Measurements from ENCODE around the gene TEX53.

Gene TEX53

GRCh38 chr9:114681594-114682332, 24.2 kb upstream of the TEX53 start, which contains the start of gene TEX48:
Gene TEX48, minus strand, starts transcription at chr9:114682192. Its CDS starts 10,469 bp downstream, at chr9:114671723.
- H3K4me3 ChIP-seq (ENCODE audit: low read length): 0 out of 2 replicates have a peak within 1 kb of the TSS, but pooled peaks have one; percentile 16
- H3K9me2 ChIP-seq (replicated peaks; ENCODE audit: insufficient read depth, low read length): no peaks in the 10 kb centered on the region
- peak within 1 kb of the TSS; percentile 48 for H3K4me2 ChIP-seq (ENCODE audit: low read depth, low read length)
- H3F3A ChIP-seq (ENCODE audit: insufficient read depth, low read length): 0 out of 2 replicates have a peak, but pooled peaks cover 5% of the 10 kb centered on the region
- no peaks in the 10 kb centered on the region for H3K79me2 ChIP-seq (ENCODE audit: low read length)
- H3K9me3 ChIP-seq (replicated peaks; ENCODE audit: insufficient read depth, low read length): no peaks in the 10 kb centered on the region
- peak; percentile 78 for DNase-seq
- no peak within 1 kb of the TSS for H3K9ac ChIP-seq (ENCODE audit: low read length)
- no peak within 1 kb of the TSS for H3K27ac ChIP-seq (ENCODE audit: low read length)
- H4K20me1 ChIP-seq (ENCODE audit: insufficient read depth, low read length): no peaks in the 10 kb centered on the region
- H3K4me1 ChIP-seq (ENCODE audit: low read length): peaks cover 5% of the 10 kb centered on the region
- H2AFZ ChIP-seq (ENCODE audit: low read length): 0 out of 2 replicates have a peak within 1 kb of the TSS, but pooled peaks have one; percentile 43
- TF ChIP-seq EZH2phosphoT487 (IDR thresholded peaks at IDR 0.05; ENCODE audit: low read length) (no peak), EZH2 (optimal IDR thresholded peaks at IDR 0.05; ENCODE audit: low read depth, low read length) (no peak)
- TF ChIP-seq, protein P1, sequence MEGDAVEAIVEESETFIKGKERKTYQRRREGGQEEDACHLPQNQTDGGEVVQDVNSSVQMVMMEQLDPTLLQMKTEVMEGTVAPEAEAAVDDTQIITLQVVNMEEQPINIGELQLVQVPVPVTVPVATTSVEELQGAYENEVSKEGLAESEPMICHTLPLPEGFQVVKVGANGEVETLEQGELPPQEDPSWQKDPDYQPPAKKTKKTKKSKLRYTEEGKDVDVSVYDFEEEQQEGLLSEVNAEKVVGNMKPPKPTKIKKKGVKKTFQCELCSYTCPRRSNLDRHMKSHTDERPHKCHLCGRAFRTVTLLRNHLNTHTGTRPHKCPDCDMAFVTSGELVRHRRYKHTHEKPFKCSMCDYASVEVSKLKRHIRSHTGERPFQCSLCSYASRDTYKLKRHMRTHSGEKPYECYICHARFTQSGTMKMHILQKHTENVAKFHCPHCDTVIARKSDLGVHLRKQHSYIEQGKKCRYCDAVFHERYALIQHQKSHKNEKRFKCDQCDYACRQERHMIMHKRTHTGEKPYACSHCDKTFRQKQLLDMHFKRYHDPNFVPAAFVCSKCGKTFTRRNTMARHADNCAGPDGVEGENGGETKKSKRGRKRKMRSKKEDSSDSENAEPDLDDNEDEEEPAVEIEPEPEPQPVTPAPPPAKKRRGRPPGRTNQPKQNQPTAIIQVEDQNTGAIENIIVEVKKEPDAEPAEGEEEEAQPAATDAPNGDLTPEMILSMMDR (IDR thresholded peaks at IDR 0.05; ENCODE audit: low read length): peak; percentile 78
- no peaks in the 10 kb centered on the region for H3K36me3 ChIP-seq (replicated peaks; ENCODE audit: insufficient read depth, low read length)
- no peaks in the 10 kb centered on the region for H3K27me3 ChIP-seq (replicated peaks; ENCODE audit: insufficient read depth, low read length)

DNA sequence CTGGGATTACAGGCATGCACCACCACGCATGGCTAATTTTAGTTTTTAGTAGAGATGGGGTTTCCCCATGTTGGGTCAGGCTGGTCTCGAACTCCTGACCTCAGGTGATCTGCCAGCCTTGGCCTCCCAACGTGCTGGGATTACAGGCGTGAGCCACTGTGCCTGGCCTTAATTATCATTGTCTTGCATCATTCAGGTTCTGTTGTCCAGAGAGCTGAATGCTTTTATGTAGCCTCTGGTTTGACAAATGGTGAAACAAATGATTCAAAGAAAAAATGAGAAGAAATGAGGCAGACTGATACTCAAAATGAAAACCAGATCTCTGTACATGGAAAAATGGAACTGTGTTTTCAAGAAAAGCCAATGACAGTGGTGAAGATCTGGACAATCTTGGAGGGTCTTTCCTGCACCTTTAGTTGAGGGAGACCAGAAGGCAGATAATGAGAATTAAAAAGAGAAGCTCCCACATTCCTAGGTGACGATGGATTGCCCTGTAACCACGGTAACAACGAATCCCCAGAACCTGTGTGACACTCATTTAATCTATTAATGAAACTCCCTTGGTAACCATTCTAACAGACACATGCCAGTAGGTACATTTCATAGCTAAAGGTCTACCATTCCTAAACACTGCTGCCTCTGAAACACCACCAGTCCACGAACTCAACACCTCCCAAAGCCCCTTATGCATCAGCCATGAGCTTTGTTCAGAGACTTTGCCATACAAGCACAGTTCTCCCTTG, 22.8 kb upstream of the TEX53 start:
- Histone ChIP-seq H4K20me1 (ENCODE audit: insufficient read depth, low read length) (no peaks in the 10 kb centered on the region), H3K9me2 (replicated peaks; ENCODE audit: insufficient read depth, low read length) (no peaks in the 10 kb centered on the region), H3K36me3 (replicated peaks; ENCODE audit: insufficient read depth, low read length) (no peaks in the 10 kb centered on the region), H3K4me1 (ENCODE audit: low read length) (peaks cover 5% of the 10 kb centered on the region), H3K9ac (ENCODE audit: low read length) (no peak overlapping the region), H3K4me3 (ENCODE audit: low read length) (no peak overlapping the region), H3K79me2 (ENCODE audit: low read length) (no peaks in the 10 kb centered on the region), H3F3A (ENCODE audit: insufficient read depth, low read length) (0 out of 2 replicates have a peak, but pooled peaks cover 5% of the 10 kb centered on the region), H3K9me3 (replicated peaks; ENCODE audit: insufficient read depth, low read length) (no peaks in the 10 kb centered on the region), H3K4me2 (ENCODE audit: low read depth, low read length) (no peak overlapping the region), H2AFZ (ENCODE audit: low read length) (no peak overlapping the region), H3K27ac (ENCODE audit: low read length) (no peak overlapping the region), H3K27me3 (replicated peaks; ENCODE audit: insufficient read depth, low read length) (no peaks in the 10 kb centered on the region)
- TF ChIP-seq EZH2 (optimal IDR thresholded peaks at IDR 0.05; ENCODE audit: low read depth, low read length): no peak
- DNase-seq: no peak

DNA sequence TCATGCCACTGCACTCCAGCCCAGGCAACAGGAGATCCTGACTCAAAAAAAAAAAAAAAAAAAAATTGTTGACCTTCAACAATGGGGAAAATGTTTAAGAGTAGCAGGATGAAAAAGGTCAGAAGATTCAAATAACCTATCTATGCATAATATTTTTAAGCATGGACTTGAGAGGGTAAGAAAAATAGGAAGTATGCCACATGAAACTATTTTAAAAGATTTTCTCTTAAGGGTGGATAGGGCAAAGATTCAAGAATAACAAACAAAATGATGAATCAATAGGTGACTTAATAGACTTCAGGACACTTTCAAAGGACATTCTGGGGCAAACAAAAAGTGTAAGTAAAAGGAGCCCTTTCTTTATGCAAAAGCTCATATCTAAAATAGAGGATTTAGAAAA, 21.2 kb upstream of the TEX53 start:
- Histone ChIP-seq H4K20me1 (ENCODE audit: insufficient read depth, low read length) (no peaks in the 10 kb centered on the region), H3K27me3 (replicated peaks; ENCODE audit: insufficient read depth, low read length) (no peaks in the 10 kb centered on the region), H3K9ac (ENCODE audit: low read length) (no peak overlapping the region), H2AFZ (ENCODE audit: low read length) (no peak overlapping the region), H3K36me3 (replicated peaks; ENCODE audit: insufficient read depth, low read length) (no peaks in the 10 kb centered on the region), H3F3A (ENCODE audit: insufficient read depth, low read length) (0 out of 2 replicates have a peak, but pooled peaks cover 5% of the 10 kb centered on the region), H3K79me2 (ENCODE audit: low read length) (no peaks in the 10 kb centered on the region), H3K4me2 (ENCODE audit: low read depth, low read length) (no peak overlapping the region), H3K27ac (ENCODE audit: low read length) (no peak overlapping the region), H3K4me3 (ENCODE audit: low read length) (no peak overlapping the region), H3K9me2 (replicated peaks; ENCODE audit: insufficient read depth, low read length) (no peaks in the 10 kb centered on the region), H3K9me3 (replicated peaks; ENCODE audit: insufficient read depth, low read length) (no peaks in the 10 kb centered on the region), H3K4me1 (ENCODE audit: low read length) (peaks cover 5% of the 10 kb centered on the region)
- DNase-seq: no peak
- TF ChIP-seq, protein P1 (IDR thresholded peaks at IDR 0.05; ENCODE audit: low read length): no peak
- no peak for TF ChIP-seq EZH2 (optimal IDR thresholded peaks at IDR 0.05; ENCODE audit: low read depth, low read length)
- TF ChIP-seq EZH2phosphoT487 (IDR thresholded peaks at IDR 0.05; ENCODE audit: low read length): no peak
